Measurements from ENCODE around the gene DNAJB14.

Gene DNAJB14

GRCh38 chr4:99891351-99891750 is 55.1 kb downstream of the DNAJB14 start:
- H3K4ac ChIP-seq (ENCODE audit: low read depth, low read length): no peak overlapping the region
- H3K36me3 ChIP-seq (ENCODE audit: control insufficient read depth, insufficient read depth, low read length): no peaks in the 10 kb centered on the region
- peaks cover 6% of the 10 kb centered on the region for H3K79me2 ChIP-seq (ENCODE audit: control insufficient read depth, insufficient read depth, low read length)
- no peak overlapping the region for H3K4me3 ChIP-seq (ENCODE audit: low read length)
- no peak overlapping the region for H3K27ac ChIP-seq (ENCODE audit: low read depth, low read length)
- WGBS (ENCODE audit: extremely low coverage, insufficient coverage, low lambda C conversion rate): no CpG with 5 or more reads among the region's 2 CpGs
- H3K9ac ChIP-seq (ENCODE audit: low read length): no peak overlapping the region
- H3K27me3 ChIP-seq (ENCODE audit: insufficient read depth, low read length, poor library complexity): no peaks in the 10 kb centered on the region
- no peak overlapping the region for H3K23ac ChIP-seq (ENCODE audit: low read length)
- H4K8ac ChIP-seq (ENCODE audit: low read depth, low read length): no peak overlapping the region
- no peak for DNase-seq
- H2BK5ac ChIP-seq (ENCODE audit: low read length): no peak overlapping the region
- no peak overlapping the region for H4K5ac ChIP-seq (ENCODE audit: low read length)
- H3K4me1 ChIP-seq (ENCODE audit: control insufficient read depth, low read depth, low read length): peaks cover 2% of the 10 kb centered on the region
- H2AK5ac ChIP-seq (ENCODE audit: low read length): no peak overlapping the region
- H3K4me2 ChIP-seq (ENCODE audit: low read length): no peak overlapping the region
- no peak overlapping the region for H2BK120ac ChIP-seq (ENCODE audit: low read depth, low read length)
- H3K18ac ChIP-seq (ENCODE audit: low read length): no peak overlapping the region
- H3K56ac ChIP-seq (ENCODE audit: low read length): no peak overlapping the region
- H3K79me1 ChIP-seq (ENCODE audit: low read length): peaks cover 2% of the 10 kb centered on the region
- no peak overlapping the region for H2BK15ac ChIP-seq (replicated peaks; ENCODE audit: low read depth)

- H3K23ac ChIP-seq (ENCODE audit: low read length): no peak overlapping the region
- peak; percentile 22 for DNase-seq
- no peaks in the 10 kb centered on the region for H3K79me1 ChIP-seq (ENCODE audit: low read length)
- no peak overlapping the region for H4K5ac ChIP-seq (ENCODE audit: low read length)
- H3K9ac ChIP-seq (ENCODE audit: low read length): no peak overlapping the region
- H2BK5ac ChIP-seq (ENCODE audit: low read length): no peak overlapping the region
- no peak overlapping the region for H3K4me3 ChIP-seq (ENCODE audit: low read length)
- no peak overlapping the region for H3K18ac ChIP-seq (ENCODE audit: low read length)
- H4K8ac ChIP-seq (ENCODE audit: low read depth, low read length): no peak overlapping the region
- no peak overlapping the region for H3K4ac ChIP-seq (ENCODE audit: low read depth, low read length)
- H3K56ac ChIP-seq (ENCODE audit: low read length): no peak overlapping the region
- no peaks in the 10 kb centered on the region for H3K4me1 ChIP-seq (ENCODE audit: control insufficient read depth, low read depth, low read length)
- no CpG with 5 or more reads among the region's 5 CpGs for WGBS (ENCODE audit: extremely low coverage, insufficient coverage, low lambda C conversion rate)
- no peak overlapping the region for H3K4me2 ChIP-seq (ENCODE audit: low read length)
- H3K79me2 ChIP-seq (ENCODE audit: control insufficient read depth, insufficient read depth, low read length): no peaks in the 10 kb centered on the region
- no peaks in the 10 kb centered on the region for H3K27me3 ChIP-seq (ENCODE audit: insufficient read depth, low read length, poor library complexity)
- H2AK5ac ChIP-seq (ENCODE audit: low read length): no peak overlapping the region
- no peak overlapping the region for H2BK120ac ChIP-seq (ENCODE audit: low read depth, low read length)
- no peaks in the 10 kb centered on the region for H3K36me3 ChIP-seq (ENCODE audit: control insufficient read depth, insufficient read depth, low read length)
- no peak overlapping the region for H3K27ac ChIP-seq (ENCODE audit: low read depth, low read length)
- no peak overlapping the region for H2BK15ac ChIP-seq (replicated peaks; ENCODE audit: low read depth)
These were observed 58.6 kb downstream of the DNAJB14 start for GRCh38 chr4:99887837-99888236.

GRCh38 chr4:99886146-99886545 is 60.3 kb downstream of the DNAJB14 start:
- H3K27me3 ChIP-seq (ENCODE audit: insufficient read depth, low read length, poor library complexity): no peaks in the 10 kb centered on the region
- H3K4me1 ChIP-seq (ENCODE audit: control insufficient read depth, low read depth, low read length): no peaks in the 10 kb centered on the region
- no peak overlapping the region for H3K27ac ChIP-seq (ENCODE audit: low read depth, low read length)
- H3K79me1 ChIP-seq (ENCODE audit: low read length): no peaks in the 10 kb centered on the region
- H3K23ac ChIP-seq (ENCODE audit: low read length): no peak overlapping the region
- H3K36me3 ChIP-seq (ENCODE audit: control insufficient read depth, insufficient read depth, low read length): no peaks in the 10 kb centered on the region
- H3K56ac ChIP-seq (ENCODE audit: low read length): no peak overlapping the region
- no peak overlapping the region for H3K18ac ChIP-seq (ENCODE audit: low read length)
- no peak overlapping the region for H2BK15ac ChIP-seq (replicated peaks; ENCODE audit: low read depth)
- no peak overlapping the region for H4K8ac ChIP-seq (ENCODE audit: low read depth, low read length)
- no peak for DNase-seq
- WGBS (ENCODE audit: extremely low coverage, insufficient coverage, low lambda C conversion rate): no CpG with 5 or more reads among the region's 4 CpGs
- H3K4ac ChIP-seq (ENCODE audit: low read depth, low read length): no peak overlapping the region
- H2BK120ac ChIP-seq (ENCODE audit: low read depth, low read length): no peak overlapping the region
- H3K4me3 ChIP-seq (ENCODE audit: low read length): no peak overlapping the region
- no peak overlapping the region for H4K5ac ChIP-seq (ENCODE audit: low read length)
- H3K4me2 ChIP-seq (ENCODE audit: low read length): no peak overlapping the region
- no peak overlapping the region for H2BK5ac ChIP-seq (ENCODE audit: low read length)
- H3K9ac ChIP-seq (ENCODE audit: low read length): no peak overlapping the region
- H3K79me2 ChIP-seq (ENCODE audit: control insufficient read depth, insufficient read depth, low read length): no peaks in the 10 kb centered on the region
- no peak overlapping the region for H2AK5ac ChIP-seq (ENCODE audit: low read length)

GRCh38 chr4:99885687-99886086 is 60.7 kb downstream of the DNAJB14 start:
- no peak overlapping the region for H3K4me3 ChIP-seq (ENCODE audit: low read length)

GRCh38 chr4:99885063-99885664 is 61.3 kb downstream of the DNAJB14 start:
- Histone ChIP-seq H4K8ac (ENCODE audit: low read depth, low read length) (no peak overlapping the region), H2BK5ac (ENCODE audit: low read length) (no peak overlapping the region), H3K4me2 (ENCODE audit: low read length) (no peak overlapping the region), H4K5ac (ENCODE audit: low read length) (no peak overlapping the region), H3K27me3 (ENCODE audit: insufficient read depth, low read length, poor library complexity) (no peaks in the 10 kb centered on the region), H2BK15ac (replicated peaks; ENCODE audit: low read depth) (no peak overlapping the region), H3K18ac (ENCODE audit: low read length) (no peak overlapping the region), H2BK120ac (ENCODE audit: low read depth, low read length) (no peak overlapping the region), H3K27ac (ENCODE audit: low read depth, low read length) (no peak overlapping the region), H3K79me2 (ENCODE audit: control insufficient read depth, insufficient read depth, low read length) (no peaks in the 10 kb centered on the region), H3K79me1 (ENCODE audit: low read length) (no peaks in the 10 kb centered on the region), H2AK5ac (ENCODE audit: low read length) (no peak overlapping the region), H3K9ac (ENCODE audit: low read length) (no peak overlapping the region), H3K23ac (ENCODE audit: low read length) (no peak overlapping the region), H3K4me3 (ENCODE audit: low read length) (no peak overlapping the region), H3K4me1 (ENCODE audit: control insufficient read depth, low read depth, low read length) (no peaks in the 10 kb centered on the region), H3K36me3 (ENCODE audit: control insufficient read depth, insufficient read depth, low read length) (no peaks in the 10 kb centered on the region), H3K56ac (ENCODE audit: low read length) (no peak overlapping the region), H3K4ac (ENCODE audit: low read depth, low read length) (no peak overlapping the region)
- DNase-seq: peak; percentile 55
- WGBS (ENCODE audit: extremely low coverage, insufficient coverage, low lambda C conversion rate): no CpG with 5 or more reads among the region's 2 CpGs

More at GRCh38 chr4:99885687-99886086, 60.7 kb downstream of the DNAJB14 start:
- H3K18ac ChIP-seq (ENCODE audit: low read length): no peak overlapping the region
- no peak overlapping the region for H4K5ac ChIP-seq (ENCODE audit: low read length)
- DNase-seq: no peak
- H3K79me1 ChIP-seq (ENCODE audit: low read length): no peaks in the 10 kb centered on the region
- H2AK5ac ChIP-seq (ENCODE audit: low read length): no peak overlapping the region
- H3K79me2 ChIP-seq (ENCODE audit: control insufficient read depth, insufficient read depth, low read length): no peaks in the 10 kb centered on the region
- H3K4ac ChIP-seq (ENCODE audit: low read depth, low read length): no peak overlapping the region
- H2BK15ac ChIP-seq (replicated peaks; ENCODE audit: low read depth): no peak overlapping the region
- H2BK5ac ChIP-seq (ENCODE audit: low read length): no peak overlapping the region
- H3K23ac ChIP-seq (ENCODE audit: low read length): no peak overlapping the region
- no peak overlapping the region for H4K8ac ChIP-seq (ENCODE audit: low read depth, low read length)
- H3K27me3 ChIP-seq (ENCODE audit: insufficient read depth, low read length, poor library complexity): no peaks in the 10 kb centered on the region
- H3K9ac ChIP-seq (ENCODE audit: low read length): no peak overlapping the region
- no peak overlapping the region for H3K4me2 ChIP-seq (ENCODE audit: low read length)
- H3K56ac ChIP-seq (ENCODE audit: low read length): no peak overlapping the region
- no peak overlapping the region for H2BK120ac ChIP-seq (ENCODE audit: low read depth, low read length)
- H3K27ac ChIP-seq (ENCODE audit: low read depth, low read length): no peak overlapping the region
- H3K36me3 ChIP-seq (ENCODE audit: control insufficient read depth, insufficient read depth, low read length): no peaks in the 10 kb centered on the region
- no peaks in the 10 kb centered on the region for H3K4me1 ChIP-seq (ENCODE audit: control insufficient read depth, low read depth, low read length)

- H2BK5ac ChIP-seq (ENCODE audit: low read length): no peak overlapping the region
- H3K4me3 ChIP-seq (ENCODE audit: low read length): no peak overlapping the region
- no peak overlapping the region for H3K4me2 ChIP-seq (ENCODE audit: low read length)
- no peak overlapping the region for H3K56ac ChIP-seq (ENCODE audit: low read length)
- no peak overlapping the region for H2BK15ac ChIP-seq (replicated peaks; ENCODE audit: low read depth)
- H3K79me2 ChIP-seq (ENCODE audit: control insufficient read depth, insufficient read depth, low read length): no peaks in the 10 kb centered on the region
- H3K27me3 ChIP-seq (ENCODE audit: insufficient read depth, low read length, poor library complexity): no peaks in the 10 kb centered on the region
- no peak overlapping the region for H4K5ac ChIP-seq (ENCODE audit: low read length)
- no peak overlapping the region for H3K18ac ChIP-seq (ENCODE audit: low read length)
- no CpG with 5 or more reads among the region's 3 CpGs for WGBS (ENCODE audit: extremely low coverage, insufficient coverage, low lambda C conversion rate)
- H3K79me1 ChIP-seq (ENCODE audit: low read length): no peaks in the 10 kb centered on the region
- H3K9ac ChIP-seq (ENCODE audit: low read length): no peak overlapping the region
- no peak overlapping the region for H3K27ac ChIP-seq (ENCODE audit: low read depth, low read length)
- H3K4ac ChIP-seq (ENCODE audit: low read depth, low read length): no peak overlapping the region
- no peak for DNase-seq
- no peak overlapping the region for H2BK120ac ChIP-seq (ENCODE audit: low read depth, low read length)
- no peak overlapping the region for H3K23ac ChIP-seq (ENCODE audit: low read length)
- no peaks in the 10 kb centered on the region for H3K36me3 ChIP-seq (ENCODE audit: control insufficient read depth, insufficient read depth, low read length)
- H3K4me1 ChIP-seq (ENCODE audit: control insufficient read depth, low read depth, low read length): no peaks in the 10 kb centered on the region
- no peak overlapping the region for H4K8ac ChIP-seq (ENCODE audit: low read depth, low read length)
- H2AK5ac ChIP-seq (ENCODE audit: low read length): no peak overlapping the region
These were observed 67.0 kb downstream of the DNAJB14 start for GRCh38 chr4:99879458-99879857.

All from mesendoderm (in vitro differentiated cells).